CD14-positive monocyte (primary cell): ENCODE data around the gene RAB28. TPM values are rescaled to one million over a fixed set of nuclear protein-coding genes. Genes with fewer than 3 reads are reported as not detected.

Experiments used
- DNase-seq, 3 donors: peaks; one replicate each; pipeline ENCODE4 v3.0.0-alpha.2; 2011 to 2022
- H2AFZ ChIP-seq: 2 replicates; pipeline ENCODE4 v1.6.0; 2012; ENCODE audit warnings: mild to moderate bottlenecking, low read depth, low read length, inconsistent platforms; ENCODE audit not compliant: insufficient read depth, poor library complexity, severe bottlenecking
- H3K27ac ChIP-seq, 2 donors: 1 replicate in 1 of 2; 2 replicates in 1 of 2; pipeline ENCODE4 v1.5.1; 2012 to 2013; ENCODE audit warnings: low read length in 2 of 2, control low read depth in 1 of 2, inconsistent platforms in 1 of 2, low read depth in 1 of 2, mild to moderate bottlenecking in 1 of 2
- H3K27me3 ChIP-seq, 2 donors: one replicate each; pipeline versions ENCODE4 v1.6.0 to v1.6.1; 2011 to 2013; ENCODE audit warnings: low read length in 2 of 2; ENCODE audit not compliant: control insufficient read depth in 2 of 2, insufficient read depth in 2 of 2
- H3K36me3 ChIP-seq, 2 donors: replicated peaks in 1 of 2; 1 replicate in 1 of 2; 2 replicates in 1 of 2; pipeline versions ENCODE4 v1.5.1 to v1.6.1; 2012 to 2013; ENCODE audit warnings: low read length in 2 of 2, control low read depth in 1 of 2, inconsistent platforms in 1 of 2, mild to moderate bottlenecking in 1 of 2; ENCODE audit not compliant: insufficient read depth in 2 of 2, control insufficient read depth in 1 of 2
- H3K4me1 ChIP-seq, 2 donors: 1 replicate in 1 of 2; 2 replicates in 1 of 2; pipeline versions ENCODE4 v1.5.1 to v1.6.1; 2012 to 2013; ENCODE audit warnings: low read length in 2 of 2, control low read depth in 1 of 2, inconsistent platforms in 1 of 2, mild to moderate bottlenecking in 1 of 2, moderate library complexity in 1 of 2; ENCODE audit not compliant: insufficient read depth in 2 of 2, control insufficient read depth in 1 of 2
- H3K4me2 ChIP-seq: replicated peaks from 2 replicates; pipeline ENCODE3; 2012; ENCODE audit warnings: low read length, moderate library complexity, mild to moderate bottlenecking; ENCODE audit not compliant: poor library complexity, severe bottlenecking; ENCODE audit errors: extremely low read depth
- H3K4me3 ChIP-seq, 3 experiments: fragments of 200-600 bp in 1 of 3; sonication (generic) in 1 of 3; replicated peaks in 1 of 3; 1 replicate in 2 of 3; 2 replicates in 1 of 3; pipeline ENCODE4 v1.5.1; 2011 to 2013; ENCODE audit warnings: low read length in 3 of 3, mild to moderate bottlenecking in 3 of 3, control low read depth in 2 of 3, low read depth in 2 of 3, inconsistent platforms in 1 of 3, moderate library complexity in 1 of 3
- H3K79me2 ChIP-seq: 2 replicates; pipeline ENCODE4 v1.6.0; 2012; ENCODE audit warnings: mild to moderate bottlenecking, control low read depth, inconsistent platforms, low read length, moderate library complexity; ENCODE audit not compliant: insufficient read depth
- H3K9ac ChIP-seq: 2 replicates; pipeline ENCODE4 v1.6.0; 2017; ENCODE audit warnings: low read length, mild to moderate bottlenecking; ENCODE audit not compliant: insufficient read depth, poor library complexity, severe bottlenecking
- H3K9me3 ChIP-seq, 2 donors: replicated peaks in 1 of 2; 1 replicate in 1 of 2; 2 replicates in 1 of 2; pipeline versions ENCODE4 v1.5.1 to v1.6.1; 2012 to 2013; ENCODE audit warnings: low read length in 2 of 2, control low read depth in 1 of 2; ENCODE audit not compliant: control insufficient read depth in 1 of 2, insufficient read depth in 1 of 2
- H4K20me1 ChIP-seq: 2 replicates; pipeline ENCODE4 v1.6.0; 2012; ENCODE audit warnings: mild to moderate bottlenecking, low read length, control low read depth, moderate library complexity; ENCODE audit not compliant: insufficient read depth
- H3K27ac Mint-ChIP-seq, 7 donors: one replicate each; pipeline ENCODE4 v1.8.0; 2020; ENCODE audit warnings: mild to moderate bottlenecking in 7 of 7, mixed read lengths in 7 of 7, moderate library complexity in 6 of 7, inconsistent platforms in 2 of 7
- H3K27me3 Mint-ChIP-seq, 3 donors: one replicate each; pipeline ENCODE4 v1.8.0; 2021 to 2022; ENCODE audit warnings: low read depth in 3 of 3, mild to moderate bottlenecking in 3 of 3, mixed read lengths in 3 of 3, moderate library complexity in 3 of 3, inconsistent platforms in 1 of 3
- H3K36me3 Mint-ChIP-seq, 2 donors: one replicate each; pipeline ENCODE4 v1.8.0; 2020; ENCODE audit warnings: mixed read lengths in 2 of 2, inconsistent platforms in 1 of 2, mild to moderate bottlenecking in 1 of 2
- H3K4me1 Mint-ChIP-seq: one replicate; pipeline ENCODE4 v1.8.0; 2020; ENCODE audit warnings: mild to moderate bottlenecking, mixed read lengths
- H3K4me3 Mint-ChIP-seq, 2 donors: one replicate each; pipeline ENCODE4 v1.8.0; 2020; ENCODE audit warnings: mild to moderate bottlenecking in 2 of 2, mixed read lengths in 2 of 2, moderate library complexity in 1 of 2
- H3K9me3 Mint-ChIP-seq, 7 donors: one replicate each; pipeline ENCODE4 v1.8.0; 2020 to 2022; ENCODE audit warnings: mixed read lengths in 7 of 7, mild to moderate bottlenecking in 6 of 7, moderate library complexity in 6 of 7, inconsistent platforms in 2 of 7
- CTCF ChIP-seq: fragments of 200-600 bp; IDR thresholded peaks from one replicate; pipeline ENCODE4 v1.8.0; 2022; ENCODE audit warnings: antibody characterized with exemption, mild to moderate bottlenecking
- WGBS: methylation state at CpG from one replicate; pipeline ENCODE4 v1.1.5; 2013; ENCODE audit warnings: missing lambda C conversion rate; ENCODE audit not compliant: insufficient coverage; 5-methylcytosine and 5-hydroxymethylcytosine counted together
- intact Hi-C, 2 donors: fragments of 100-400 bp; cut with micrococcal nuclease; formaldehyde crosslinking; loops; one replicate each; pipeline versions ENCODE4 v1.15.0 to v1.15.1; 2023
- polyA plus RNA-seq, 3 donors: library from polyadenylated mRNA; depleted of rRNA in 1 of 3; unstranded in 2 of 3; stranded (reverse) in 1 of 3; fragments of 300-500 nt in 2 of 3; fragments of >200 nt in 1 of 3; fragmentation: Illumina TruSeq in 2 of 3; gene quantifications; 1 replicate in 2 of 3; 2 replicates in 1 of 3; pipeline ENCODE4 v1.2.3, GENCODE V29; 2012 to 2021

RAB28 gene
- polyA plus RNA-seq, 3 donors: 7.6 to 18.0 (median 17.8) TPM

GRCh38 chr4:13504374-13504773, 20.2 kb upstream of the RAB28 start:
- Mint-ChIP-seq H3K9me3 (peaks cover 0 to 3% (median 0%) of the 10 kb centered on the region in 7 donors), H3K4me3 (peak overlapping the region in 1 of 2 donors; percentile 13), H3K27me3 (peaks cover 34 to 51% (median 40%) of the 10 kb centered on the region in 3 donors), H3K36me3 (no peaks in the 10 kb centered on the region), H3K27ac (no peak overlapping the region), H3K4me1 (no peaks in the 10 kb centered on the region)
- Histone ChIP-seq H2AFZ (no peak overlapping the region), H4K20me1 (no peaks in the 10 kb centered on the region), H3K9ac (no peak overlapping the region), H3K27ac (no peak overlapping the region), H3K9me3 (no peaks in the 10 kb centered on the region), H3K27me3 (peaks cover 40 to 41% of the 10 kb centered on the region in 2 donors), H3K4me1 (no peaks in the 10 kb centered on the region), H3K4me2 (no peak overlapping the region), H3K4me3 (no peak overlapping the region), H3K36me3 (no peaks in the 10 kb centered on the region), H3K79me2 (no peaks in the 10 kb centered on the region)
- no CpG with 5 or more reads among the region's 5 CpGs for whole genome bisulfite sequencing
- intact Hi-C loops: no loop called here
- TF ChIP-seq CTCF: no peak
- DNase-seq: no peak

- H3K9ac ChIP-seq: no peak overlapping the region
- Mint-ChIP-seq H3K4me1 (peaks cover 9% of the 10 kb centered on the region), H3K36me3 (no peaks in the 10 kb centered on the region), H3K9me3 (peaks cover 0 to 2% (median 0%) of the 10 kb centered on the region in 7 donors), H3K27ac (peak overlapping the region; percentile 52 to 95 (median 76)), H3K4me3 (peak overlapping the region in 1 of 2 donors; percentile 52), H3K27me3 (peaks cover 17 to 32% (median 31%) of the 10 kb centered on the region in 3 donors)
- DNase-seq: peak; percentile 38 to 65 (median 59)
- H4K20me1 ChIP-seq: no peaks in the 10 kb centered on the region
- no CpG with 5 or more reads among the region's 1 CpG for WGBS
- H2AFZ ChIP-seq: no peak overlapping the region
- H3K27me3 ChIP-seq: peaks cover 30 to 36% of the 10 kb centered on the region in 2 donors
- H3K36me3 ChIP-seq: no peaks in the 10 kb centered on the region
- peaks cover 10 to 15% of the 10 kb centered on the region in 2 donors for H3K4me1 ChIP-seq
- no peaks in the 10 kb centered on the region for H3K79me2 ChIP-seq
- TF ChIP-seq CTCF: no peak
- intact Hi-C loops: no loop called here
- no peak overlapping the region for H3K4me3 ChIP-seq
- H3K4me2 ChIP-seq: peak overlapping the region; percentile 17
- H3K27ac ChIP-seq: peak overlapping the region in 1 of 2 donors; percentile 39
- peaks cover 0 to 5% of the 10 kb centered on the region in 2 donors for H3K9me3 ChIP-seq
Measured at GRCh38 chr4:13498469-13498868, 14.3 kb upstream of the RAB28 start.
